H1 (cell line): Measurements from ENCODE around the gene GRIK4.

Experiments
- EP300 ChIP-seq, 2 experiments: IDR thresholded peaks; 1 replicate in 1 of 2; 2 replicates in 1 of 2; pipeline ENCODE4 v1.6.1; 2011 to 2012; ENCODE audit warnings: low read depth in 2 of 2, low read length in 2 of 2, mild to moderate bottlenecking in 2 of 2, borderline replicate concordance in 1 of 2, inconsistent platforms in 1 of 2, moderate library complexity in 1 of 2
- EZH2 ChIP-seq: fragments of 200-600 bp; sonication (generic); IDR thresholded peaks from 2 replicates; pipeline ENCODE4 v1.7.1; 2012; ENCODE audit warnings: low read depth, mild to moderate bottlenecking, moderate library complexity, low read length, inconsistent platforms; ENCODE audit not compliant: severe bottlenecking
- POLR2A ChIP-seq, 2 experiments: IDR thresholded peaks; 1 replicate in 1 of 2; 2 replicates in 1 of 2; pipeline ENCODE4 v1.6.1; 2011; ENCODE audit warnings: low read depth in 2 of 2, low read length in 2 of 2, mild to moderate bottlenecking in 2 of 2; ENCODE audit errors: control extremely low read depth in 1 of 2
- POLR2AphosphoS5 ChIP-seq: IDR thresholded peaks from 2 replicates; pipeline ENCODE4 v1.6.1; 2011; ENCODE audit warnings: low read depth, low read length
- POU5F1 ChIP-seq: IDR thresholded peaks from 2 replicates; pipeline ENCODE4 v1.6.1; 2011; ENCODE audit warnings: low read depth, mild to moderate bottlenecking, low read length, moderate library complexity
- RFX5 ChIP-seq: IDR thresholded peaks from 2 replicates; pipeline ENCODE4 v1.6.1; 2011; ENCODE audit warnings: low read depth, low read length, improper control_type of control experiment, borderline replicate concordance
- SRF ChIP-seq: IDR thresholded peaks from 2 replicates; pipeline ENCODE4 v1.6.1; 2011; ENCODE audit warnings: mild to moderate bottlenecking, low read depth, low read length, moderate library complexity
- TAF1 ChIP-seq: IDR thresholded peaks from 2 replicates; pipeline ENCODE4 v1.6.1; 2011; ENCODE audit warnings: mild to moderate bottlenecking, low read depth, low read length
- TAF7 ChIP-seq: optimal IDR thresholded peaks from 2 replicates; pipeline ENCODE3; 2011; ENCODE audit warnings: low read depth, mild to moderate bottlenecking, inconsistent platforms, low read length, moderate library complexity, borderline replicate concordance
- TCF12 ChIP-seq: IDR thresholded peaks from 2 replicates; pipeline ENCODE4 v1.6.1; 2011; ENCODE audit warnings: low read depth, mild to moderate bottlenecking, low read length
- TF ChIP-seq, protein P1 (sequence below), 3 experiments: IDR thresholded peaks; 1 replicate in 2 of 3; 2 replicates in 1 of 3; pipeline versions ENCODE4 v1.5.1 to v1.6.1; 2011; ENCODE audit warnings: low read length in 3 of 3, mild to moderate bottlenecking in 3 of 3, inconsistent platforms in 2 of 3, low read depth in 1 of 3, moderate library complexity in 1 of 3; ENCODE audit not compliant: insufficient read depth in 1 of 3; ENCODE audit errors: control extremely low read depth in 1 of 3
- TF ChIP-seq, protein P2 (sequence below): IDR thresholded peaks from 2 replicates; pipeline ENCODE4 v1.6.1; 2012; ENCODE audit warnings: low read length, inconsistent platforms

DNA sequence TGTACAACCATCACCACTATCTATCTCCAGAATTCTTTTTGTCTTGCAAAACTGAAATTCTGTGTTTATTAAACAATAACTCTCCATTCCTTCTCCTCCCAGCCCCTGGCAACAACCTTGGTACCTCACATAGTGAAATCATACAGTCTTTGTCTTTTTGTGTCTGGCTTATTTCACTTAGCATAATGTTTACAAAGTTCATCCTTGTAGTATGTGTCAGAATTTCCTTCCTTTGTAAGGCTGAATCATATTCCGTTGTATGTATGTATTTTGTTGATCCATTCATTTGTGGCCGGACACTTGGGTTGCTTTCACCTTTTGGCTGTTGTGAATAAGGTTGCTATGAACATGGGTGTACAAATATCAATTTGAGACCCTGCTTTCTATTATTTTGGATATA, 268.7 kb downstream of the GRIK4 start:
- no peak for TF ChIP-seq TAF1
- TF ChIP-seq SRF = no peak
- TF ChIP-seq, protein P1, sequence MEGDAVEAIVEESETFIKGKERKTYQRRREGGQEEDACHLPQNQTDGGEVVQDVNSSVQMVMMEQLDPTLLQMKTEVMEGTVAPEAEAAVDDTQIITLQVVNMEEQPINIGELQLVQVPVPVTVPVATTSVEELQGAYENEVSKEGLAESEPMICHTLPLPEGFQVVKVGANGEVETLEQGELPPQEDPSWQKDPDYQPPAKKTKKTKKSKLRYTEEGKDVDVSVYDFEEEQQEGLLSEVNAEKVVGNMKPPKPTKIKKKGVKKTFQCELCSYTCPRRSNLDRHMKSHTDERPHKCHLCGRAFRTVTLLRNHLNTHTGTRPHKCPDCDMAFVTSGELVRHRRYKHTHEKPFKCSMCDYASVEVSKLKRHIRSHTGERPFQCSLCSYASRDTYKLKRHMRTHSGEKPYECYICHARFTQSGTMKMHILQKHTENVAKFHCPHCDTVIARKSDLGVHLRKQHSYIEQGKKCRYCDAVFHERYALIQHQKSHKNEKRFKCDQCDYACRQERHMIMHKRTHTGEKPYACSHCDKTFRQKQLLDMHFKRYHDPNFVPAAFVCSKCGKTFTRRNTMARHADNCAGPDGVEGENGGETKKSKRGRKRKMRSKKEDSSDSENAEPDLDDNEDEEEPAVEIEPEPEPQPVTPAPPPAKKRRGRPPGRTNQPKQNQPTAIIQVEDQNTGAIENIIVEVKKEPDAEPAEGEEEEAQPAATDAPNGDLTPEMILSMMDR (IDR thresholded peaks at IDR 0.05; ENCODE audit: control extremely low read depth in 1 of 3, insufficient read depth in 1 of 3, low read depth in 1 of 3, low read length in 3 of 3) = no peak
- TF ChIP-seq RFX5 = no peak
- TF ChIP-seq, protein P2, sequence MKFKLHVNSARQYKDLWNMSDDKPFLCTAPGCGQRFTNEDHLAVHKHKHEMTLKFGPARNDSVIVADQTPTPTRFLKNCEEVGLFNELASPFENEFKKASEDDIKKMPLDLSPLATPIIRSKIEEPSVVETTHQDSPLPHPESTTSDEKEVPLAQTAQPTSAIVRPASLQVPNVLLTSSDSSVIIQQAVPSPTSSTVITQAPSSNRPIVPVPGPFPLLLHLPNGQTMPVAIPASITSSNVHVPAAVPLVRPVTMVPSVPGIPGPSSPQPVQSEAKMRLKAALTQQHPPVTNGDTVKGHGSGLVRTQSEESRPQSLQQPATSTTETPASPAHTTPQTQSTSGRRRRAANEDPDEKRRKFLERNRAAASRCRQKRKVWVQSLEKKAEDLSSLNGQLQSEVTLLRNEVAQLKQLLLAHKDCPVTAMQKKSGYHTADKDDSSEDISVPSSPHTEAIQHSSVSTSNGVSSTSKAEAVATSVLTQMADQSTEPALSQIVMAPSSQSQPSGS = no peak
- TF ChIP-seq POLR2A (IDR thresholded peaks at IDR 0.05; ENCODE audit: control extremely low read depth in 1 of 2, low read depth in 2 of 2, low read length in 2 of 2) = no peak
- TF ChIP-seq POLR2AphosphoS5 = no peak
- no peak for TF ChIP-seq EZH2
- no peak for TF ChIP-seq TCF12
- no peak for TF ChIP-seq EP300 (IDR thresholded peaks at IDR 0.05; ENCODE audit: borderline replicate concordance in 1 of 2, low read depth in 2 of 2, low read length in 2 of 2)
- no peak for TF ChIP-seq POU5F1
- TF ChIP-seq TAF7 = no peak
